GM19099 (cell line): ENCODE results near the gene SPRR2A.

ENCODE experiments used
- POLR2A ChIP-seq: IDR thresholded peaks from 3 replicates; pipeline ENCODE4 v1.6.1; 2011; ENCODE audit warnings: low read depth; ENCODE audit not compliant: insufficient read length; ENCODE audit errors: extremely low read depth

Gene SPRR2A

DNA sequence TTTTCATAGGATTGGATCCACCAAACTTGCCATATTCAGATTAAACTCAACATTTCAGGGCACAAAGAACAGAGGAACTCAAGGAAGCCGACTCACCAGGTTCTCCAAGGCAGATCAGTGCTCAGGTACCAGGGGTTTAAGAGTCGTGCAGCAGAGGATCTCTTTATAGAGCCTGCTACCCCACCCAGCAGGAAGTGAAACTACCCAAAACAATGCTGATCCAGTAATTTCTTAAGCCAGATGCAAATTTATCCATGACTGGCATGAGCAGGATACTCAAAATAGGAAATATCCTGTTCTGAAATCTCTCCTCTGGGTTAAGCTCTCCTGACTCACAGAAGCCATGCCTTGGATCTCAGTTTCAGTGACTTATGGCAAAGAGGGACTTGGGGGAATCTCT, at the start of gene SPRR2A:
TSS of gene SPRR2A (minus strand) at position 138 of the 400 bp plus-strand sequence. CDS start 777 bp downstream, outside the sequence.
- no peak for TF ChIP-seq POLR2A

- TF ChIP-seq POLR2A = no peak
These were observed 42.9 kb upstream of the SPRR2A start for GRCh38 chr1:153100245-153100644.

DNA sequence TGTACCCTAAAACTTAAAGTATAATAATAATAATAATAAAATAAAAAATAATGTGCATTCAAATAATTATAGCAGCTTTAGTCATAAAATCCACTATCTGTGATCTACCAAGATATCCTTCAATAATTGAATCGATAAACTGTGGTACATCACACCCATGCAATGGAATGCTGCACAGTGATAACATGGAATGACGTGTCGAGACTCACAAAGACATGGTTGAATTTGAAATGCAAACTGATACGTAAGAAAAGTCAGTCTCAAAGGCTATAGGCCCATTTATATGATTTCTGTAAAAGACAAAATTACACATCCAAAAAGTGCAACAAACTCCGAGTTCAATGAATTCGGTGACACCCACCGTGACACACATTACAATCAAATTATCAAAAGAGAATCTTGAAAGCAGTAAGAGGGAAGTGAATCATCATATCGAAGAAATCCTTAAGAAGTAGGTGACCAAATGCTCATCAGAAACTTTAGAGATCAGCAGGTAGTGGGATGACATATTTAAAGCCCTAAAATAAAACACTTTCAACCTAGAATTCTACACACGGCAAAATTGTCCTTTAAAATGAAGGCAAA, 42.2 kb upstream of the SPRR2A start:
- TF ChIP-seq POLR2A = no peak

GRCh38 chr1:153095764-153096163, 38.5 kb upstream of the SPRR2A start:
- TF ChIP-seq POLR2A = no peak

GRCh38 chr1:153094426-153094825, 37.1 kb upstream of the SPRR2A start, which contains the start of gene SPRR2E:
Gene SPRR2E (minus strand): TSS chr1:153094526. CDS start chr1:153093751, 775 bp downstream.
- TF ChIP-seq POLR2A = no peak

GRCh38 chr1:153087652-153088051, 30.3 kb upstream of the SPRR2A start:
- no peak for TF ChIP-seq POLR2A

GRCh38 chr1:153081736-153082135, 24.4 kb upstream of the SPRR2A start:
- TF ChIP-seq POLR2A = no peak

DNA sequence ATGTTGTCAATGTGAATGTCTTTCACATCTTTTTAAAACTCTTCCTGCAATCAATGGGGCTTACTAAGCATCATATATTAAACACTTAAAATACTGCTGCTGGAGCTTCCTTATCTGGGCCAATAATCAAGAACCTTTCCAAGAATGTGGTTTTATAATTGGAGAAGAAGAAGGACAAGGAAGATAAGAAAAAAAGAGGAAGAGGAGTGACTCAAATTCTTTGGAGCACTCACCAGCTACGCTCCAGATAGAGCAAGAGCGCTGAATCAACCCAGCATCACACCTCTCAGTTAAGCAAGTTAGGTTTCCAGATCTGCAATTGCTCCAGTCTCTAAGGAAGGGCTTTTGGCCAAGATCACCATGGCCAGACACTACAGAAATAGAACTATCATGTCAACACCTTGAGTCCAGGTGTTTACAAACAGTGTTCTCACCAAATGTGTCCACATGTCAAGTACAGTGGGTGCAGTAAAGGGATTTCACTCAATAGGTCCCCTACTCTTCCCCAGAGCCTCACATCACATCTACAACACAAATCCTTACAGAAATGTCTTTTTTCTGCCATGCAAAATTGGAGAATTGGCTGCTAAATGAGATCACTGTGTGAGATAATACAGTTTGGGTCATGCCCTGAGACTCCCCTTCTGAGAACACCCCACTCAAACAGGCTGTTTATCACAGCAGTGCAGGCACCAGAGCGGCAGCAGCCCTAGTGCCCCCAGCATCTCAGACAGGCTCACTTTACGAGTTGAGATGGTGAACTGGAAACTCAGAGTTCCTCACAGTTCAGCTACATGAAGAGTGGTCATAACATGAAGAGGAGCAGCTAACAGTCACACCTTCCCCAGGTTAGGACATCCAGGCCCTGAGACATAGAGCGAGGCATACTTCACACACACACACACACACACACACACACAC, 15.8 kb upstream of the SPRR2A start:
- TF ChIP-seq POLR2A = no peak

- TF ChIP-seq POLR2A = no peak
These were observed 14.2 kb upstream of the SPRR2A start, which contains the start of gene SPRR2B for GRCh38 chr1:153071511-153071910. Gene SPRR2B (minus strand): TSS chr1:153071611. CDS start chr1:153070839, 772 bp downstream.

GRCh38 chr1:153070243-153070642, 12.9 kb upstream of the SPRR2A start:
- TF ChIP-seq POLR2A = no peak

- no peak for TF ChIP-seq POLR2A
These were observed 1.8 kb upstream of the SPRR2A start for GRCh38 chr1:153058826-153059784.

- TF ChIP-seq POLR2A = no peak
These were observed 842 bp upstream of the SPRR2A start for GRCh38 chr1:153058154-153058553.

- TF ChIP-seq POLR2A = no peak
These were observed 8.1 kb downstream of the SPRR2A start for GRCh38 chr1:153049211-153049610.

GRCh38 chr1:153040950-153041631, 16.2 kb downstream of the SPRR2A start, which contains the start of gene SPRR2D:
Gene SPRR2D (minus strand): TSS chr1:153041120. CDS start chr1:153040346, 774 bp downstream.
- TF ChIP-seq POLR2A = no peak
